DND-41 (cell line): ENCODE results near the gene C2CD2.

Experiments used
- CTCF ChIP-seq: IDR thresholded peaks from 2 replicates; pipeline ENCODE4 v1.5.1; 2012; ENCODE audit warnings: borderline replicate concordance, low read length, moderate library complexity, mild to moderate bottlenecking; ENCODE audit not compliant: poor library complexity, severe bottlenecking; ENCODE audit errors: extremely low read depth
- EZH2 ChIP-seq: IDR thresholded peaks from 3 replicates; pipeline ENCODE4 v1.6.1; 2012; ENCODE audit warnings: borderline replicate concordance, low read depth, mild to moderate bottlenecking, moderate library complexity, low read length, inconsistent platforms; ENCODE audit not compliant: severe bottlenecking

DNA sequence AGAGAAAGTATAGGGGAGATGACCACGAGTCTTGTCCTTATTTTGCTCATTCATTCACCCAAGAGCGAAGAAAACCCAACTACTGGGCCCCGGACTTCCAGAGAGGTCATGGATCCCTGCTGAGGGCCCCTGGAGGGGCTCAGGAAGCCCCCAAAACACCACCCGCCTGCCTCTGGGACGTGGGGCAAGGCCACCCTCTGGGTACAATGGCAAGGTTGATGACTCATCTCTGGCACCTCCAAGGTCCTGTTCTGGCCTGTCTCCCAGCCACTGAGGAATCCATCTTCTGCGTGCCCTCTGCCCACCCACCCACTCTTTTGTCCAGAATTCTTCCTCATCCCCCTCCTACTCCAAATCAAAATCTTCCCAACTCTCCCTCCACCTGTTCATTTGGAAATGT is 53.4 kb downstream of the C2CD2 start:
- TF ChIP-seq CTCF (no peak), EZH2 (no peak)
